ENCODE results near the gene CST7. TPM values are rescaled to one million over a fixed set of nuclear protein-coding genes. Genes with fewer than 3 reads are reported as not detected.

The CST7 gene
- total and polyA plus RNA-seq, 2 of the 13 experiments (the other 11 are each of a cell fraction or from before 2014, with no cell fraction given): not detected

GRCh38 chr20:24984961-24985640 lies 36.0 kb downstream of the CST7 start:
- Histone ChIP-seq H4K20me1 (ENCODE audit: insufficient read depth, low read length) (peaks cover 4% of the 10 kb centered on the region; the same call in 1 of the 2 replicates), H3K27me3 (ENCODE audit: control insufficient read depth in 1 of 2, insufficient read depth in 2 of 2, low read length in 2 of 2) (no peaks in the 10 kb centered on the region), H3K9me3 (ENCODE audit: low read length) (no peaks in the 10 kb centered on the region), H3K36me3 (replicated peaks in 1 of 2; ENCODE audit: control insufficient read depth in 1 of 2, insufficient read depth in 2 of 2, low read length in 2 of 2) (peaks cover 10 to 39% of the 10 kb centered on the region in 2 experiments; a peak in 4 of 5 replicates), H3K79me2 (ENCODE audit: insufficient read depth, low read length) (peaks cover 55% of the 10 kb centered on the region), H3K4me1 (ENCODE audit: insufficient read depth, low read length) (peaks cover 67% of the 10 kb centered on the region), H3K4me2 (ENCODE audit: low read depth, low read length) (no peak overlapping the region), H3K4me3 (replicated peaks in 1 of 3; ENCODE audit: insufficient read depth in 1 of 3, low read depth in 2 of 3, low read length in 3 of 3) (no peak overlapping the region), H2AFZ (ENCODE audit: low read length) (no peak overlapping the region), H3K9ac (ENCODE audit: insufficient read depth, low read depth, low read length) (no peak overlapping the region), H3K27ac (ENCODE audit: extremely low read length, insufficient read depth, low read length) (no peak overlapping the region)
- in situ Hi-C loops (cut with HindIII; ENCODE audit: extremely low pct_ligation_motif_present, low pct_unique_long_range_greater_than_20kb) (no loop called here), intact Hi-C loops (cut with micrococcal nuclease; ENCODE audit: unreplicated experiment) (no loop called here)
- ChIA-PET POLR2A (no interaction called here), CTCF (ENCODE audit: low intra/inter-chr PET ratio, low total read pairs) (no interaction called here)
- 83% methylated on average over 3 of the region's 3 CpGs for WGBS (ENCODE audit: low lambda C conversion rate)
- no peak for TF ChIP-seq POGK (CRISPR knock-in tag; conservative IDR thresholded peaks at IDR 0.05)
- TF ChIP-seq ZNF333 (CRISPR knock-in tag; IDR thresholded peaks at IDR 0.05; ENCODE audit: borderline replicate concordance): no peak
- no peak for TF ChIP-seq ZNF547 (CRISPR knock-in tag; IDR thresholded peaks at IDR 0.05)
- TF ChIP-seq NFIC (IDR thresholded peaks at IDR 0.05; ENCODE audit: low read length): no peak
- TF ChIP-seq SIX4 (CRISPR knock-in tag; IDR thresholded peaks at IDR 0.05): no peak
- TF ChIP-seq EZH2 (conservative IDR thresholded peaks at IDR 0.05; ENCODE audit: low read depth, low read length): no peak
- TF ChIP-seq CERS6 (CRISPR knock-in tag; IDR thresholded peaks at IDR 0.05): no peak
- TF ChIP-seq TIGD3 (CRISPR knock-in tag; IDR thresholded peaks at IDR 0.05; ENCODE audit: borderline replicate concordance): no peak
- no peak for TF ChIP-seq ZNF232 (CRISPR knock-in tag; IDR thresholded peaks at IDR 0.05; ENCODE audit: borderline replicate concordance)
- TF ChIP-seq NRL (CRISPR knock-in tag; IDR thresholded peaks at IDR 0.05; ENCODE audit: borderline replicate concordance): no peak
- TF ChIP-seq SIN3B (IDR thresholded peaks at IDR 0.05; ENCODE audit: low read length): no peak
- no peak for TF ChIP-seq ZNF660 (CRISPR knock-in tag; IDR thresholded peaks at IDR 0.05; ENCODE audit: borderline replicate concordance, low read depth)
- no peak for TF ChIP-seq MXD3 (CRISPR knock-in tag; IDR thresholded peaks at IDR 0.05)
- no peak for TF ChIP-seq THRA (CRISPR knock-in tag; IDR thresholded peaks at IDR 0.05; ENCODE audit: borderline replicate concordance)
- TF ChIP-seq POGZ (CRISPR knock-in tag; IDR thresholded peaks at IDR 0.05): no peak
- TF ChIP-seq ZNF781 (CRISPR knock-in tag; IDR thresholded peaks at IDR 0.05; ENCODE audit: borderline replicate concordance, not compliant biosample characterization): no peak
- no peak for TF ChIP-seq ZNF891 (CRISPR knock-in tag; IDR thresholded peaks at IDR 0.05)
- TF ChIP-seq HNF4A (CRISPR knock-in tag; IDR thresholded peaks at IDR 0.05): no peak
- TF ChIP-seq ZNF839 (CRISPR knock-in tag; IDR thresholded peaks at IDR 0.05; ENCODE audit: borderline replicate concordance): no peak
- ATAC-seq (no peak), DNase-seq (ENCODE audit: low spot score) (no peak), FAIRE-seq (no peak)
- no TSS peak for BruUV-seq (replicated peaks)

Data from HepG2 (cell line).